ENCODE data around the gene PAX8.

DNA sequence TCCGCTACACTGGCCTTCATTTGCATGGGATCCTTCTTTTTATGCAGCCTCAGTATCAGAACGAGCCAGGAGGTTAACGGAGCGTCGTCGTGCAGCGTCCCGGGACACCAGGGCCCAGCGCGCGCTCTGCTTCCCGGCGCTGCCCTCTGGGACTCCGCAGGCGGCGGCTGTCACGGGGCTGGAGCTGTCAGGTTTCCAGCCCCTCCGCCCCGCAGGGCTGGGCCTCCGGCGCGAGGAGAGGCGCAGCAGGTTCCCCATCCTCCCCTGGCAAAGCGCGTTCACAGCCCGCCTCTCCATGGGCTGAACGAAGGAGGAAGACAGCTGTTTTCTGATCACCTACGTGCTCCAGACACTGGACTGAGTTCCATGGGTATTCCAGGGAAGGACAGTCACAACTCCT lies 12.5 kb upstream of the PAX8 start:
- TF ChIP-seq, protein P1, sequence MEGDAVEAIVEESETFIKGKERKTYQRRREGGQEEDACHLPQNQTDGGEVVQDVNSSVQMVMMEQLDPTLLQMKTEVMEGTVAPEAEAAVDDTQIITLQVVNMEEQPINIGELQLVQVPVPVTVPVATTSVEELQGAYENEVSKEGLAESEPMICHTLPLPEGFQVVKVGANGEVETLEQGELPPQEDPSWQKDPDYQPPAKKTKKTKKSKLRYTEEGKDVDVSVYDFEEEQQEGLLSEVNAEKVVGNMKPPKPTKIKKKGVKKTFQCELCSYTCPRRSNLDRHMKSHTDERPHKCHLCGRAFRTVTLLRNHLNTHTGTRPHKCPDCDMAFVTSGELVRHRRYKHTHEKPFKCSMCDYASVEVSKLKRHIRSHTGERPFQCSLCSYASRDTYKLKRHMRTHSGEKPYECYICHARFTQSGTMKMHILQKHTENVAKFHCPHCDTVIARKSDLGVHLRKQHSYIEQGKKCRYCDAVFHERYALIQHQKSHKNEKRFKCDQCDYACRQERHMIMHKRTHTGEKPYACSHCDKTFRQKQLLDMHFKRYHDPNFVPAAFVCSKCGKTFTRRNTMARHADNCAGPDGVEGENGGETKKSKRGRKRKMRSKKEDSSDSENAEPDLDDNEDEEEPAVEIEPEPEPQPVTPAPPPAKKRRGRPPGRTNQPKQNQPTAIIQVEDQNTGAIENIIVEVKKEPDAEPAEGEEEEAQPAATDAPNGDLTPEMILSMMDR (IDR thresholded peaks at IDR 0.05), result no peak
- TF ChIP-seq POLR2AphosphoS5 (IDR thresholded peaks at IDR 0.05) (no peak), POLR2A (IDR thresholded peaks at IDR 0.05) (no peak)
